Spleen (tissue), 11 donors: Measurements from ENCODE around the gene TPD52L2. TPM values are rescaled to one million over a fixed set of nuclear protein-coding genes. Genes with fewer than 3 reads are reported as not detected.

Experiments
- DNase-seq: peaks from one replicate; pipeline ENCODE4 v3.0.0-alpha.2; 2020
- H3K27ac ChIP-seq, 8 donors: fragments of 200-600 bp; sonication (generic) in 7 of 8; 1 replicate in 4 of 8; 2 replicates in 4 of 8; pipeline versions ENCODE4 v1.5.0 to v1.8.0; 2016 to 2021; ENCODE audit warnings: inconsistent platforms in 4 of 8, mild to moderate bottlenecking in 4 of 8, moderate library complexity in 1 of 8
- H3K27me3 ChIP-seq, 7 donors: fragments of 200-600 bp; sonication (generic) in 6 of 7; replicated peaks in 1 of 7; 1 replicate in 4 of 7; 2 replicates in 3 of 7; pipeline versions ENCODE4 v1.5.0 to v1.8.0; 2016 to 2021; ENCODE audit warnings: inconsistent platforms in 3 of 7, mild to moderate bottlenecking in 1 of 7
- H3K36me3 ChIP-seq, 6 donors: fragments of 200-600 bp; sonication (generic) in 5 of 6; 1 replicate in 4 of 6; 2 replicates in 2 of 6; pipeline versions ENCODE4 v1.5.0 to v1.8.0; 2016 to 2021; ENCODE audit warnings: inconsistent platforms in 2 of 6
- H3K4me1 ChIP-seq, 6 donors: fragments of 200-600 bp; sonication (generic) in 5 of 6; 1 replicate in 3 of 6; 2 replicates in 3 of 6; pipeline versions ENCODE4 v1.5.0 to v1.8.0; 2016 to 2021; ENCODE audit warnings: inconsistent platforms in 3 of 6
- H3K4me3 ChIP-seq, 8 donors: fragments of 200-600 bp; sonication (generic) in 7 of 8; 1 replicate in 4 of 8; 2 replicates in 4 of 8; pipeline versions ENCODE4 v1.5.0 to v1.8.0; 2016 to 2021; ENCODE audit warnings: inconsistent platforms in 4 of 8, mild to moderate bottlenecking in 4 of 8, moderate library complexity in 2 of 8
- H3K9me3 ChIP-seq, 8 donors: fragments of 200-600 bp; sonication (generic) in 7 of 8; 1 replicate in 4 of 8; 2 replicates in 4 of 8; pipeline versions ENCODE4 v1.5.0 to v1.8.0; 2016 to 2021; ENCODE audit warnings: inconsistent platforms in 4 of 8
- POLR2A ChIP-seq, 3 donors: fragments of 450-650 bp; IDR thresholded peaks; one replicate each; pipeline ENCODE4 v1.5.1; 2017; ENCODE audit warnings: antibody characterized with exemption in 3 of 3, mild to moderate bottlenecking in 1 of 3
- POLR2AphosphoS5 ChIP-seq, 3 donors: sonication (generic); formaldehyde crosslinking; IDR thresholded peaks; one replicate each; pipeline ENCODE4 v1.5.1; 2017; ENCODE audit warnings: antibody characterized with exemption in 3 of 3
- WGBS, 5 donors: extraction: QIAGEN DNeasy Blood & Tissue Kit in 3 of 5; methylation state at CpG; one replicate each; pipeline versions ENCODE4 v1.1.5 to v1.1.7; 2013 to 2018; 5-methylcytosine and 5-hydroxymethylcytosine counted together
- intact Hi-C: fragments of 100-400 bp; cut with DNase I; formaldehyde crosslinking; loops from one replicate; pipeline ENCODE4 v1.15.0; 2023; ENCODE audit warnings: low total_unique reads
- polyA plus RNA-seq, 3 donors: library from polyadenylated mRNA; stranded (reverse); fragments of 200-250 nt; gene quantifications; one replicate each; pipeline ENCODE4 v1.2.1, GENCODE V29; 2013
- total RNA-seq, 7 donors: library from RNA; depleted of rRNA in 3 of 7; stranded (reverse); fragments of >200 nt in 3 of 7; fragmentation: NEBNext Ultra II Directional in 4 of 7; extraction: Animal tissue kit (Norgen Biotek cat#: 25700) in 4 of 7; gene quantifications; one replicate each; pipeline versions ENCODE4 v1.1.0 to v1.2.1, GENCODE V29; 2016 to 2021
- TF ChIP-seq, protein P1 (sequence below), 11 experiments: fragments of 200-600 bp in 7 of 11; fragments of 450-650 bp in 4 of 11; sonication (generic) in 4 of 11; IDR thresholded peaks in 8 of 11; conservative IDR thresholded peaks in 3 of 11; 1 replicate in 7 of 11; 2 replicates in 4 of 11; pipeline versions ENCODE4 v1.4.0 to v1.8.0; 2016 to 2021; ENCODE audit warnings: antibody characterized with exemption in 11 of 11, inconsistent platforms in 4 of 11, mild to moderate bottlenecking in 1 of 11
- donor health status: healthy with polysubstance abuse.
- donor health status: DM: no; HTN: no; CAD: no; lungs with moderate emphysema.
- donor health status: DM: no; HTN: no; CAD: no.
- donor health status: Bipolar disorder and iron deficiency.
- donor health status: healthy.
- donor health status: DM: no; HTN: no; CAD: no.
- donor health status: DM: yes; HTN: yes; CAD: no.

TPD52L2 gene
- total and polyA plus RNA-seq, 10 donors = 60.2 to 102 (median 87.4) TPM

DNA sequence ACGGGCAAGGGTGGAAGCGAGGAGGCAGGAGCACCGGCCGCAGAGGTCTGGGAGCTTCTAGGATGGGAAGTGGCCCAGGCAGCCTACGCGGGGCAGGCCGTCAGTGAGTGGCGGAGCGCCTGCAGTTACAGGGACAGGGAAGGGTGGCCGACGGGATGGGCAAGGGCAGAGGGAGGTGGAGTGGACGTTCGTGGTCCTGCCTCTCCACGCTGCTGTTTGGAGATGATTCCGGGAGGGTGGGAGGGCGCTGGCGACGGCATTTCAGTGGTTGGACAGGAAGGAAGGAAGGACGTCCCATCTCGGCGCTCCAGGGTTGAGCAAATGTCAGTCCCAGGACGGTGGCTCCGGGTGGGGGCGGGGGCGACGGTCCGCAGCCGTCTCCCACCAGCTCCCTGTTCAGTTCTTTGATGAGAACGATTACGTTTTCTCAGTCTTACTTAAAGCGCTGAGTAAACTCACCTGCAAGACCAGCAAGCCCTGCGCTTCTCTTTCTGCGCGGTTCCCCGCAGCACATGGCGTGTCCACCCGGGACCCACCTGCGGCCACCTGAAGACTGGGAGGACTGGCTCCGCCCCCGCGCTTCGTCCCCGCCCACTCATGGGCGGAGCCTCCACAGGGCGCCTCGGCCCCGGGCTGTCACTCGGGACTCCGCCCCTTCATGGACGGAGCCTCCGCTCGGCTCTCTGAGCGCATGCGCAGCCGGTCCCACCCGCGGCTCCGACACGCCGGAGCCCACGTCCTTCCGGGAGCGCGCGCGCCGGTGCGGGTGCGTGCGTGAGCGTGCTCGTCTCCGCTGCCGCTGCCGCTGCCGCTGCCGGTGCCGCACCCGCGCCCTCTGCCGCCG is 29.5 kb downstream of the TPD52L2 start, which contains the start of gene DNAJC5:
TSS of gene DNAJC5 (plus strand) at position 769 of the 844 bp plus-strand sequence. CDS start 33,220 bp downstream, outside the sequence.
- Histone ChIP-seq H3K4me3 (peak within 1 kb of the TSS; percentile 45 to 87 (median 56)), H3K9me3 (no peaks in the 10 kb centered on the region), H3K27me3 (no peaks in the 10 kb centered on the region), H3K4me1 (peaks cover 17 to 68% (median 47%) of the 10 kb centered on the region in 6 donors), H3K27ac (peak within 1 kb of the TSS; percentile 79 to 97 (median 90)), H3K36me3 (peaks cover 0 to 60% (median 21%) of the 10 kb centered on the region in 6 donors)
- TF ChIP-seq POLR2AphosphoS5 (IDR thresholded peaks at IDR 0.05) = peak; percentile 74 to 89 (median 84)
- peak in 1 of 3 donors; percentile 66 for TF ChIP-seq POLR2A (IDR thresholded peaks at IDR 0.05)
- TF ChIP-seq, protein P1, sequence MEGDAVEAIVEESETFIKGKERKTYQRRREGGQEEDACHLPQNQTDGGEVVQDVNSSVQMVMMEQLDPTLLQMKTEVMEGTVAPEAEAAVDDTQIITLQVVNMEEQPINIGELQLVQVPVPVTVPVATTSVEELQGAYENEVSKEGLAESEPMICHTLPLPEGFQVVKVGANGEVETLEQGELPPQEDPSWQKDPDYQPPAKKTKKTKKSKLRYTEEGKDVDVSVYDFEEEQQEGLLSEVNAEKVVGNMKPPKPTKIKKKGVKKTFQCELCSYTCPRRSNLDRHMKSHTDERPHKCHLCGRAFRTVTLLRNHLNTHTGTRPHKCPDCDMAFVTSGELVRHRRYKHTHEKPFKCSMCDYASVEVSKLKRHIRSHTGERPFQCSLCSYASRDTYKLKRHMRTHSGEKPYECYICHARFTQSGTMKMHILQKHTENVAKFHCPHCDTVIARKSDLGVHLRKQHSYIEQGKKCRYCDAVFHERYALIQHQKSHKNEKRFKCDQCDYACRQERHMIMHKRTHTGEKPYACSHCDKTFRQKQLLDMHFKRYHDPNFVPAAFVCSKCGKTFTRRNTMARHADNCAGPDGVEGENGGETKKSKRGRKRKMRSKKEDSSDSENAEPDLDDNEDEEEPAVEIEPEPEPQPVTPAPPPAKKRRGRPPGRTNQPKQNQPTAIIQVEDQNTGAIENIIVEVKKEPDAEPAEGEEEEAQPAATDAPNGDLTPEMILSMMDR (IDR thresholded peaks at IDR 0.05 in 8 of 11, conservative IDR thresholded peaks at IDR 0.05 in 3 of 11) = peak in 3 of 11 experiments; percentile 6 to 22 (median 22)
- intact Hi-C loops = no loop called here
- peak; percentile 99 for DNase-seq
- 2 to 7% (median 3%) methylated on average over 37 to 82 of the region's 82 CpGs for WGBS, 5 donors

DNA sequence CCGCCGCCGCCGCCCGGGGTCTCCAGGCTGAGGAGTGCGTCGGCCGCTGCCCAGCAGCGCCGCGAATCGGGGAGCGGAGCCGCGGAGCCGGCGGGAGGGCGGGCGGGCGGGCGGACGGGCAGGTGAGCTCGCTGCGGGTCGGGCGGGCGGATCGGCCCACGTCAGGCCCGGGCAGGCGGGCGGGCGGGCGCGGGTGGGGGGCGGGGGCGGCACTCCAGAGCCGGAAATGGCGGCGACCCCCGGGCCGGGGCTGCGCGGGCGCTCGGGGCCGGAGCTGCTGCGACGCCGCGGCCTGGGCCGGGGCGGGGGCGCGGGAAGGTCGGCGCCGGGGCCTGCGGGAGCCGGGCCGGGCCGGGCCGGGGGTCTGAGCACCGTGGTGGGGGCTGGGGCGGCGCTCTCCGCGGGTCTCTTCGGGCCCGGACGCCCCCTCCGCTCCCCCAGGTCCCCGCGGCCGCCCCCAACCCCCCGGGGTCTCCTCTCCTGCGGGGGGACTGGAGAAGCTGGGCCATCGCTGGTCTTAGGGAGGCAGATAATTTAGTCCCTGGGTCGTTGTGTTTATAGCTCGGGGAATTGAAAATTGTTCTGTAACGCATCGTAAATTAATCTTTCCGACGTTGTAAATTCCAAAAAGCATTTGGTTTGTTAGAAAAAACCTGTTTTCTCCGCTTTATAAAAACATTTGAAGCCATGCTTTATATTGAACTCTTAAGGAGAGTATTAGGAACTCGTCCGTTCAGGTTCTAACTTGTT is 30.3 kb downstream of the TPD52L2 start:
- intact Hi-C loops = no loop called here
- peak overlapping the region; percentile 45 to 87 (median 56) for H3K4me3 ChIP-seq
- H3K4me1 ChIP-seq = peaks cover 17 to 68% (median 55%) of the 10 kb centered on the region in 6 donors
- DNase-seq = peak; percentile 86
- H3K27me3 ChIP-seq = no peaks in the 10 kb centered on the region
- H3K36me3 ChIP-seq = peaks cover 0 to 52% (median 13%) of the 10 kb centered on the region in 6 donors
- H3K9me3 ChIP-seq = no peaks in the 10 kb centered on the region
- TF ChIP-seq POLR2A (IDR thresholded peaks at IDR 0.05) (no peak), POLR2AphosphoS5 (IDR thresholded peaks at IDR 0.05) (no peak)
- TF ChIP-seq, protein P1 (IDR thresholded peaks at IDR 0.05 in 8 of 11, conservative IDR thresholded peaks at IDR 0.05 in 3 of 11) = no peak
- WGBS, 5 donors = 0 to 1% (median 1%) methylated on average over 10 to 87 of the region's 87 CpGs
- peak overlapping the region; percentile 79 to 97 (median 90) for H3K27ac ChIP-seq

DNA sequence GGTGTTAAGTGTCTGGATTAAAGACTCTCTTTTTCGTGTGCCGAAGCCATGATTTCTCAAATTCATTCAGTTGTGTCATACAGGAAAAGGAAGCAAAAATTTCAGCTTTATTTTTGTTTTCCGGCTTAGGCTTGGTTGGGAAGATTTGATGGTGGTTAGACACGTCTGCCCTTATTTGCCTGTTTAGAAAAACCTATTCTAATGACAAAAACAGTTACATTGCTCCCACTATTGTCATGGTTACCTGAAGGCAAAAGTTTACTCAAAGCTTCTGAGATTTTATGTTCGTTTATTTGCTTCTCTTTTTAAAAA is 30.8 kb downstream of the TPD52L2 start:
- no peak for DNase-seq
- WGBS, 5 donors = 0 to 1% (median 0%) methylated on average over 5 of the region's 5 CpGs
- H3K4me1 ChIP-seq = peaks cover 21 to 68% (median 61%) of the 10 kb centered on the region in 6 donors
- no peaks in the 10 kb centered on the region for H3K9me3 ChIP-seq
- peak overlapping the region; percentile 79 to 97 (median 90) for H3K27ac ChIP-seq
- TF ChIP-seq POLR2A (IDR thresholded peaks at IDR 0.05) = no peak
- TF ChIP-seq POLR2AphosphoS5 (IDR thresholded peaks at IDR 0.05) = no peak
- TF ChIP-seq, protein P1 (IDR thresholded peaks at IDR 0.05 in 8 of 11, conservative IDR thresholded peaks at IDR 0.05 in 3 of 11) = no peak
- H3K27me3 ChIP-seq = no peaks in the 10 kb centered on the region
- peaks cover 0 to 48% (median 8%) of the 10 kb centered on the region in 6 donors for H3K36me3 ChIP-seq
- peak overlapping the region; percentile 45 to 87 (median 56) for H3K4me3 ChIP-seq
- intact Hi-C loops = no loop called here
